ENCODE data around the gene SRSF5.
A peak's percentile ranks its signal among the peaks of the same experiment; 100 is the strongest.

Gene SRSF5

GRCh38 chr14:69755296-69755695, 11.6 kb upstream of the SRSF5 start:
- Mint-ChIP-seq H3K4me1 (no peaks in the 10 kb centered on the region), H3K27ac (no peak overlapping the region), H3K4me3 (no peak overlapping the region), H3K27me3 (ENCODE audit: low read depth, poor library complexity) (peaks cover 18% of the 10 kb centered on the region), H3K36me3 (ENCODE audit: low read depth) (no peaks in the 10 kb centered on the region), H3K9me3 (no peaks in the 10 kb centered on the region)
- TF ChIP-seq CTCF (IDR thresholded peaks at IDR 0.05): no peak
- DNase-seq: no peak

DNA sequence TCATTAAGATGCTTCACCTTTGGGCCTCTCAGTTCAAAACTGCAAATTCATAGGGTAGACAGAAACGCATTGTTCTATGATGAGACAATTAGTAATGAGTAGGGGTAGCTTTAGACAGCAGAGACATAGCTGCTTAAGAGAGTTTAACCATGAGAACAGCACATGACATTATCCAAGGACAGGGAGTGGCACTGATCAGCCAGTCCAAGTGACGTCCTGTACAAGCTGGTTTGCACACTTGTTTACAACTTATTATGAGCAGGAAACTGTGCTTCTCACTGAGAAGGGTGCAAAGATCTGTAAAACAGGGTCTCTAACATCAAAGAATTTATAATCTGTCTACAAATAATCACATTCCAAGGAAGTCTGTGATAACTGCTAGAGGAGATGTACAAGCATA, 11.2 kb upstream of the SRSF5 start:
- no peak overlapping the region for H3K27ac Mint-ChIP-seq
- H3K4me3 Mint-ChIP-seq: no peak overlapping the region
- H3K9me3 Mint-ChIP-seq: no peaks in the 10 kb centered on the region
- TF ChIP-seq CTCF (IDR thresholded peaks at IDR 0.05): no peak
- no peaks in the 10 kb centered on the region for H3K36me3 Mint-ChIP-seq (ENCODE audit: low read depth)
- H3K27me3 Mint-ChIP-seq (ENCODE audit: low read depth, poor library complexity): peaks cover 21% of the 10 kb centered on the region
- no peak for DNase-seq
- H3K4me1 Mint-ChIP-seq: no peaks in the 10 kb centered on the region

- DNase-seq: no peak
- H3K4me3 Mint-ChIP-seq: no peak overlapping the region
- no peak overlapping the region for H3K27ac Mint-ChIP-seq
- no peaks in the 10 kb centered on the region for H3K9me3 Mint-ChIP-seq
- H3K36me3 Mint-ChIP-seq (ENCODE audit: low read depth): no peaks in the 10 kb centered on the region
- H3K27me3 Mint-ChIP-seq (ENCODE audit: low read depth, poor library complexity): peaks cover 22% of the 10 kb centered on the region
- no peaks in the 10 kb centered on the region for H3K4me1 Mint-ChIP-seq
- TF ChIP-seq CTCF (IDR thresholded peaks at IDR 0.05): no peak
Measured at GRCh38 chr14:69756298-69756697, 10.6 kb upstream of the SRSF5 start.

DNA sequence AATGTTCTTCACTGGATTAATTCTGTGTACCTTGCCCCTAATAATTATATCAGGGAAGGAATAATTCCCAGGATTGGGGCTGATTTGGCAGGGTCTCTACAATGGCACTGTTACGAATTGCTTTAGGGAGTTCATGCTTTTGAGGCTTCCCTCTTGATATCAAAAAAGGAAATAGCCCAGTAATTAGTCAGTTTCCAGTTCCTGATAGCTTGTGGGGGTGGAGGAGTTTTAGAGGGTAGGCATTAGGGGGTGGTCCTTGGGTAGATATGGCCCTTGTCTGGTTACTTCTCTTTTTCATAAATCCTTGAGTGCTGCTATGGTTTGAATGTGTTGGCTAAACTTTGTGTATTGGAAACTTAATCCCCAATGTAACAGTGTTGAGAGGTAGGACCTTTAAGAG, 6.1 kb upstream of the SRSF5 start:
- no peak overlapping the region for H3K4me3 Mint-ChIP-seq
- DNase-seq: no peak

DNA sequence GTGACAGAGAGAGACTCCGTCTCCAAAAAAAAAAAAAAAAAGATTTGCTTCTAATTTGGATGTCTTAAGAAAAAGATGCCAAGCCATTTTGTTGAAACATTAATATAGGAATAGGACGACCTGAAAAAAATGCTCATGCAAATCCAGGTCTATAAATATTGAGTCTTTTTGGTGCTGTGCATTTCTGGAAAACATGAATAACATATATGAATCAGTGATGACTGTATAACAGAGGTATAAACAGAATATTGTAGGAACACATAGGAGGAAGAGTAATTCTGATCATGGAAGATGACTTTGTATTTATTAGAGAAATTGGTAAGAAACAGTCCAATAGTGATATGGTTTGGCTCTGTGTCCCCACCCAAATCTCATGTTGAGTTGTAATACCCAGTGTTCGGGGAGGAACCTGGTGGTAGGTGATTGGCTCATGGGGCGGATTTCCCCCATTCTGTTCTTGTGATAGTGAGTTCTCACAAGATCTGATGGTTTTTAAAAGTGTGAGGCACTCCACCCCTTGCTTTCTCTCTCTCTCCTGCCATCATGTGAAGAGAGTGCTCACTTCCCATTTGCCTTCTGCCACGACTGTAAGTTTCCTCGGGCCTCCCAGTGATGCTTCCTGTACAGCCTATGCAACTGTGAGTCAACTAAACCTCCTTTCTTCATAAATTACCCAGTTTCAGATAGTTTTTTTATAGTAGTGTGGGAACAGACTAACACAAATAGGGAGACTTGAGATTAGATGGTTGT, 3.0 kb upstream of the SRSF5 start:
- Mint-ChIP-seq H3K27ac (no peak overlapping the region), H3K36me3 (ENCODE audit: low read depth) (peaks cover 25% of the 10 kb centered on the region), H3K4me1 (peaks cover 27% of the 10 kb centered on the region), H3K27me3 (ENCODE audit: low read depth, poor library complexity) (peaks cover 6% of the 10 kb centered on the region), H3K4me3 (peak overlapping the region; percentile 3), H3K9me3 (peaks cover 17% of the 10 kb centered on the region)
- no peak for DNase-seq
- TF ChIP-seq CTCF (IDR thresholded peaks at IDR 0.05): no peak

More for the DNA sequence above, 6.1 kb upstream of the SRSF5 start:
- Mint-ChIP-seq H3K27ac (no peak overlapping the region), H3K9me3 (peaks cover 7% of the 10 kb centered on the region), H3K27me3 (ENCODE audit: low read depth, poor library complexity) (peaks cover 10% of the 10 kb centered on the region), H3K4me1 (peaks cover 3% of the 10 kb centered on the region), H3K36me3 (ENCODE audit: low read depth) (peaks cover 3% of the 10 kb centered on the region)
- TF ChIP-seq CTCF (IDR thresholded peaks at IDR 0.05): no peak
